ENCODE data around the gene SLC31A1.
"Not testable (repeated sequence)": the region's sequence is repeated elsewhere in the genome, so short reads cannot be mapped to it uniquely, and the experiment has no call there.

Gene SLC31A1

DNA sequence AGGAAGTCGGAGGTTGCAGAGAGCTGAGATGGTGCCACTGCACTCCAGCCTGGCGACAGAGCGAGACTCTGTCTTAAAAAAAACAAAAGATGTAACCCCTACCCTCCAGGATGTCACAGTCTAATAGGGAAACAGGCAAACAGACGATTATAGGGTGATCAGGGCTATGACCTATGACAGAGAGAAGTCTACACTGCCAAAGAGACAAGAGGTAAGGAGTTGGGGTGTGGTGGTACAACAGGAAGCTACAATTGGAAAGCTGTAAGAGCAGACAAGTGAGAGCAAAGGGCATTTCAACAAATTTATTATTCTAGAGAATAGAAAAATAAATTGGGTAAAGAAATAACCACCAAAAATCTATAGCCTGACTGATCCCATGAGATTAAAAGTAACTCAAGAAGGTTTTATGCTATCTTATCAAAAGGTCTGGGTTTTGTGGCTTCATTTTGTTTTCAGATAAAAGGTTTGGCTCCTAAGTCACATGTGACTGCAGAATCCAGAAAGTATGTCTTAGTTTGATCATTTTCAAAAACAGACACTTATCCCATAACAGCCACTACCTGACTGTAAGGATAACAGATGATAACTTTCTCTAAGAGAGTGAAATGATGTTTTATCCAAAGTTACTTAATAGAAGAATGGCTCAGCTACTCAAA is 46.7 kb downstream of the SLC31A1 start:
- DNase-seq = no peak

GRCh38 chr9:113269355-113269754 is 48.0 kb downstream of the SLC31A1 start:
- no peak for DNase-seq

GRCh38 chr9:113269871-113270270 is 48.5 kb downstream of the SLC31A1 start:
- DNase-seq = no peak

- peak; percentile 76 for DNase-seq
These were observed 53.3 kb downstream of the SLC31A1 start for GRCh38 chr9:113274474-113275156.

GRCh38 chr9:113275157-113276131 is 54.1 kb downstream of the SLC31A1 start, which contains the start of the genes CDC26 and PRPF4:
CDC26 (minus strand) TSS chr9:113275572; CDS start chr9:113272507, 3,065 bp downstream.
PRPF4 (plus strand) TSS chr9:113275658; CDS start chr9:113275744, 86 bp downstream.
- DNase-seq = peak; percentile 95

GRCh38 chr9:113278840-113279239 is 57.5 kb downstream of the SLC31A1 start:
- DNase-seq = no peak

GRCh38 chr9:113281356-113281755 is 60.0 kb downstream of the SLC31A1 start:
- no peak for DNase-seq

GRCh38 chr9:113289091-113289490 is 67.7 kb downstream of the SLC31A1 start:
- no peak for DNase-seq

DNA sequence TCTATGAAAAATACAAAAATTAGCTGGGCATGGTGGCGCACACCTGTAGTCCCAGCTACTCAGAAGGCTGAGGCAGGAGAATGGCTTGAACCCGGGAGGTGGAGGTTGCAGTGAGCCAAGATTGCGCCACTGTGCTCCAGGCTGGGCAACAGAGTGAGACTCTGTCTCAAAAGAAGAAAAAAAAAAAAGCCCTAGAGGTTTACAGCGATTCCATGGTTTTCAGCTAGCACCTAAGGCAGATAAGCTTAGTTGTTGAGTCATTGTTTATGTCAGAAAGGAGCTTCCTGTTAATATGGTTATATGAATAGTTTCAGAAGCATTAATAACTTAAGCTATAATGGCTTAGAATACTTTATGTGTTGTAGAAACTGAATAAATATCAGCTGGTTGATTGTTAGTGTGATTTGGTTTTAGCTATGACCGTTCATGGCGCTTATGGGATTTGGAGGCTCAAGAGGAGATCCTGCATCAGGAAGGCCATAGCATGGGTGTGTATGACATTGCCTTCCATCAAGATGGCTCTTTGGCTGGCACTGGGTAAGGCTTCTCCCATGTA is 68.8 kb downstream of the SLC31A1 start:
- DNase-seq = no peak

DNA sequence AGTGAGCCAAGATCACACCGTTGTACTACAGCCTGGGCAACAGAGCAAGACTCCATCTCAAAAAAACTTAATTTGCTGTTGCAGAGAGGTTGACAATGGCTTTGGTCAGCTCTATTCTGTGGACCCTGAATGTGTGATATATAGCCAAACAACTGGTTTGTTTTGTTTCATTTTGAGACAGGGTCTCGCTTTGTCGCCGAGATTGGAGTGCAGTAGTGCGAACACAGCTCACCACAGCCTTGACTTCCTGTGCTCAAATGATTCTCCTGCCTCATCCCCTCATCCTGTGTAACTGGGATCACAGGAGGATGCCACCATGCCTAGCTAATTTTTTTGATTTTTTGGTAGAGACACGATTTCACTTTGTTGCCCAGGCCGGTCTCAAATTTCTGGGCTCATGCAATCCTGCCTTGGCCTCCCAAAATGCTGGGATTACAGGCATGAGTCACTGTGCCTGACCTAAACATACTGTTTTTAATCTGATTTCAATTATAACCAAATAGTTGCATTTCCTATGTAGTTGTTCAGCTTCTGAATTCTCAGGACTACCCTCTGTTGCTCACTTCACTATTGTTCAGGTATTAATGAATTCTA is 72.0 kb downstream of the SLC31A1 start:
- no peak for DNase-seq

DNA sequence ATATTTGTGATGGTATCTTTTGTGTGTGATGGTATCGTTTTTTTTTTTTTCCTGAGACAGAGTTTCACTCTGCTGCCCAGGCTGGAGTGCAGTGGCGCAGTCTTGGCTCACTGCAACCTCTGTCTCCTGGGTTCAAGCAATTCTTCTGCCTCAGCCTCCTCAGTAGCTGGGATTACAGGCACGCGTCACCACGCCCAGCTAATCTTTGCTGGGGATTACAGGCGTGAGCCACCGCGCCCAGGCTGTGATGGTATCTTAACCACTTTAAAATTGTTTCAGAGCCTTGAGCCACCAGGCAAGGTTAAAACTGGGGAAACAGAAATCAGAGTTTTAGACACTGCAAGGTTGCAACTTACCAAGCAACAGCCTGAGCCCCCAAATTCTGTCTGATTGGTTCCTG is 74.9 kb downstream of the SLC31A1 start:
- not testable (repeated sequence) for DNase-seq

DNA sequence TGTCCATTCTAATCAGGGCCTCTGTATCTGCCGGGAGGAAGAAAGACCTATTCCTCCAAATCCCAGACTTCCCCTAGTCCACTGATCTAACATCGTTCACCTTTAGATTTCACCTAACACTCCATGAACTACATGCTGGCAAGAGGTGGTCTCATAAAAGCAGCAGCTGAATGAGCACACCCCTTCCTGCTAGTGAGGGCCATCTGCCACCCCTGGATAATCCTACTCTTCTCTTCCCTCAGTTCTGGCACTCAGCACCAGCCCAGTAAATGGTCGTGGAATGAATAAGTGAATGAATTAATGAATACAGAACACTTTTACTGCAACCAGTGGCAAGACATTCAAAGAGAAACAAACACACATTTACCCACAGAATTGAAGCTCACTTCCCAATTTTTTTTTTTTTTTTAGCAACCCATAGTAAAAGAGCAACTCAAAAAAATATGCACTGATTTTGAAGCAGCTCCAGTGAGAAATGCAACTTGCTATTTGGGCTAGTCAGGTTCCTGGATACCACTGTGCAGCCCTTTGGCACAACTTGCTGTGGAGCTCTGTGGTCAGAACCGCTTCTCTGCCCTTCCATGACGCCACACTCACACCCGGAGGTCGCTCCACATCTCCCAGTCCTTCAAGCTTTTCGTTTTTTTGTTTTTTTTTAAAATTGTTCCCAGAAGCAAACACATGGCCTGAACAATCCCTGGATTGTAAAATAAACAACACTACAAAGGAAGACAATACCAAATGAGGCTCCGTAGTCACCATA is 75.6 kb downstream of the SLC31A1 start:
- no peak for DNase-seq

GRCh38 chr9:113298311-113298710 is 77.0 kb downstream of the SLC31A1 start:
- no peak for DNase-seq

- no peak for DNase-seq
These were observed 77.8 kb downstream of the SLC31A1 start for GRCh38 chr9:113298924-113299770.

DNA sequence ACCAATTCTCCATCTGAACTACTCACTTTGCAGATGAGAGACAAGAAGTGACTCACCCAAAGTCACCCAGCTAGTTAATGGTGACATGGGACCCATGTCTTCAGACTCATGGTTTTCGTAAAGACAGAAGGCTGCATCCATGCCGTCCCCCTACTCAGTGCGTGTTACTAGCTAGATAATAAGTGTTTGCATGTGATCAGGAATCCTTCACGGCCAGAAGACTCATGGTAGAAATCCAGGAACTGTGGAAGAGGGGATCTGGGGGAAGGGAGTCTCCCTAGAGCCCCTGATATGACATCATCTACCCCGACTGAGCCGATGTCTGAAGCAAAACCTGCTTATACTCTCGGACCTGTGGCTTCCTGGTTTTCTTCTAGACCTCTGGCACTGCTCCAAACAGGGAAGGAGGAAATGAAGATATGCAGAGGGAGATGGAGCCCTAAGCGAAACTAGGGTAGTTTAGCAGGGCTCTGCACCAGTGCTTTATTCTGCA is 78.5 kb downstream of the SLC31A1 start:
- no peak for DNase-seq

DNA sequence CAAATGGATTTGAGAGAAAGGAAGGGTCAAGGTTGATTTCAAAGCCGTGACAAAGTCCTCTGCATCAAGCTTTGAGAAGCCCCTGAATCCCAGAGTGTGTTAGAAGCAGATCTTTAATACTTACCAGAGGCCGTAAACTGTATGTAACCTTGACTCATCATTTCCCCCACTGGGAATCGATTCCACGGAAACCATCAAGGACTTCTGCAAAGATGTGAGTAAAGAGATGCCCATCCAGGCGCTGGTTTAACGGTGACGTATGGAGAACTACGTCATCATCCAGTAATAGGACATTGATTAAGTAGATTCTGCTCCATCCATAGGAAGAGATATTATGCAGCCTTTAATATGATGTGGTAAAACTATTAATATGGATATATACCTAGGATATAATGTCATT is 80.2 kb downstream of the SLC31A1 start:
- DNase-seq = no peak

DNA sequence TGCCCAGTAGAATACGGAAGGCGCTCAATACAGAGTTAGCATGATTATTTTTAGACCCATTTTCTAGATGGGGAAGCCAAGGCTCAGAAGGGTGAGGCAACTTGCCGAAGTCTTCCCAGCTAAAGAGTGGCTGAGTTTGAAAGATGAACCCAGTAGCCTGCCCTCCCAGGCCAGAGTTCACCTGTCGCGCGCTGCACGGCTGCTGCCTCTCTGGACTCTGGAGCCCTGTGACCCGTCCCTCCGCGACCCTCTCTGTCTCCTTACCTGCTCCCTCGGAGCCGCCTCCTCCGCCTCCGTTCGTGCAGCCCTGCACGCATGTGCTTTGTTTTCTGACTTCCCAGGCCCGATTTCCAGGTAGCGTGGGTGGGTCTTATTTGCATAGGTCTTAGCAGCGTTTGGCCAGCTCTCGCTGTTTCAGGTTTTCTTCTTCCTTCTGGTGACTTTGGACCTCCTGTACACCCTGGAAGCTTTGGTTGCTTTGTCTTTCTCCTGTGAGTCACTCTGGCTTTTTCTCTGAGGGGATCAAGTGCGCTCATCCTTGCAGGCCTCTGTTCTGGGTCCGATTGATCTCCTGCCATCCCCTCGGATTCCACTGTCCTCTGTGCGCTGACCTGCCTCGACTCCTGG is 81.6 kb downstream of the SLC31A1 start, which contains the start of gene RNF183:
Gene RNF183 (minus strand): TSS at position 585 of the 627 bp plus-strand sequence. CDS start 5,192 bp downstream, outside the sequence.
- DNase-seq = no peak

DNA sequence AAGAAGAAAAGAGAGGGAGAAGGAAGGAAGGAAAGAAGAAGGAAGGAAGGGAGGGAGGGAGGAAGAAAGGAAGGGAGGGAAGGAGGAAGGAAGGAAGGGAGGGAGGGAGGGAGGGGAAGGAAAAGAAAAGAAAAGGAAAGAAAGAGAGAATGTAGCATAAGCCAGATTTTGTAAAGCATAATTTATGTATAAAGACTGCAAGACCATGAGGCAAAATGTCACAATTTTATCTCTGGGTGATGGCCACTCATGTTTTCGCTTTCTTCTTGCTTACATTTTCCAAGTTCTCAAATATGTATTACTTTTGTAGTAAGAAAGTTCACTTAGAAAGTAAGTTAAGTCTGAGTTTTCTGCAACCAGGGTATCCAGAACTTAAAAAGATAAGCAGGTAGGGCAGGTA is 85.2 kb downstream of the SLC31A1 start:
- DNase-seq = no peak

DNA sequence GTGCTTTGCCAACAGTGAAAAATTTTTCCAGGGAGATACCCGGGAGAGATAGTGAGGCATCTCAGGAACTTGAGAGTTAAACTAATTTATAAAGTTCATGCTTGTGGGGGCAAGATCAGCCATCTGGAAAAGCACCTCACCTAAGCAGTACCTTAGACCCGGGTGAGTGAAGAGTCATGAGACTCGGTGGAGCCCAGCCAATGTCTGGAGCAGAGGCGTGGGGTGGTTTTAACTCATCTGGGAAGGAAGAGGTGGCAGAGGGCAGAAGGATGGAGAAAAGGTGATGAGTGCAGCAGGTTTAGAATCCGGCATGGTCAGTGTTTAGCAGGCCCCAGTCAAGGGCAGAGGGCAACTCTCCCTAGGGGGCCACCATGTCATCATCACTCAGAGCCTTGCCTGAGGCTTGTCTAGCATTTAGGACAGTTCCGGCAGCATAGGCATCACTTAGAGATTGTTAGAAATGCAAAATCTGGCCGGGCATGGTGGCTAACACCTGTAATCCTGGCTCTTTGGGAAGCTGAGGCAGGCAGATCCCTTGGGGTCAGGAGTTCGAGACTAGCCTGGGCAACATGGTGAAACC is 86.1 kb downstream of the SLC31A1 start:
- DNase-seq = no peak

All from CD4-positive, alpha-beta T cell treated with Interleukin-10 for 1 hour (primary cell).